Endothelial cell of umbilical vein (primary cell): Measurements from ENCODE around the gene AP4M1. TPM values are rescaled to one million over a fixed set of nuclear protein-coding genes. Genes with fewer than 3 reads are reported as not detected.

Experiments used
- BruUV-seq: library from RNA; stranded (reverse); fragments of 400-500 nt; replicated peaks from 2 replicates; lab custom pipeline; 2021; lab: Mats Ljungman, UMichigan
- CTCF ChIA-PET: fragments of 300-600, 350-600 bp; sonication (Branson Sonifier 250); formaldehyde crosslinking; loops from one replicate; lab custom pipeline; 2021; ENCODE audit warnings: antibody characterized with exemption, inconsistent platforms; lab: Charles Lee
- POLR2A ChIA-PET: fragments of 300-600, 350-600 bp; sonication (Branson Sonifier 250); formaldehyde crosslinking; loops from one replicate; lab custom pipeline; 2021; ENCODE audit warnings: antibody characterized with exemption, inconsistent platforms; lab: Charles Lee
- DNase-seq: peaks from one replicate; pipeline ENCODE4 v3.0.0-alpha.2; 2011; ENCODE audit warnings: low read depth, low spot score
- FAIRE-seq: peaks from 2 replicates; lab custom pipeline; 2011; peaks lifted over from hg19 to GRCh38; lab: Jason Lieb, UNC
- H2AFZ ChIP-seq: 2 replicates; pipeline ENCODE4 v1.6.0; 2012; ENCODE audit warnings: low read depth, low read length, control low read depth, inconsistent platforms
- H3K27ac ChIP-seq: 2 replicates; pipeline ENCODE4 v1.5.1; 2011; ENCODE audit warnings: low read depth, mild to moderate bottlenecking, control low read depth, low read length, moderate library complexity; ENCODE audit not compliant: insufficient read depth
- H3K27me3 ChIP-seq, 2 experiments: 2 replicates each; pipeline versions ENCODE4 v1.6.0 to v1.6.1; 2011; ENCODE audit warnings: low read length in 2 of 2, mixed read lengths in 1 of 2; ENCODE audit not compliant: control insufficient read depth in 2 of 2, insufficient read depth in 2 of 2
- H3K36me3 ChIP-seq, 2 experiments: 2 replicates in 1 of 2; 3 replicates in 1 of 2; pipeline ENCODE4 v1.5.1; 2011; ENCODE audit warnings: low read length in 2 of 2, mild to moderate bottlenecking in 1 of 2, moderate library complexity in 1 of 2; ENCODE audit not compliant: control insufficient read depth in 2 of 2, insufficient read depth in 2 of 2; ENCODE audit errors: extremely low read depth in 1 of 2
- H3K4me1 ChIP-seq: 3 replicates; pipeline ENCODE4 v1.5.1; 2011; ENCODE audit warnings: mild to moderate bottlenecking, low read length; ENCODE audit not compliant: control insufficient read depth, insufficient read depth; ENCODE audit errors: extremely low read depth
- H3K4me2 ChIP-seq: 2 replicates; pipeline ENCODE4 v1.6.1; 2011; ENCODE audit warnings: low read length, control low read depth, mixed read lengths; ENCODE audit not compliant: insufficient read depth
- H3K4me3 ChIP-seq, 3 experiments: fragments of 200-600 bp in 1 of 3; sonication (generic), shearing (Covaris generic) in 1 of 3; replicated peaks in 1 of 3; 2 replicates each; pipeline ENCODE4 v1.5.1; 2011 to 2016; ENCODE audit warnings: control low read depth in 3 of 3, low read length in 3 of 3, mild to moderate bottlenecking in 2 of 3, inconsistent platforms in 1 of 3, low read depth in 1 of 3, moderate library complexity in 1 of 3; ENCODE audit not compliant: insufficient read depth in 1 of 3
- H3K79me2 ChIP-seq: 2 replicates; pipeline ENCODE4 v1.6.0; 2012; ENCODE audit warnings: low read length, inconsistent platforms; ENCODE audit not compliant: control insufficient read depth, insufficient read depth
- H3K9ac ChIP-seq: replicated peaks from 2 replicates; pipeline ENCODE3; 2011; ENCODE audit warnings: low read length, control low read depth; ENCODE audit not compliant: insufficient read depth; ENCODE audit errors: extremely low read depth
- H3K9me1 ChIP-seq: replicated peaks from 3 replicates; pipeline ENCODE4 v1.6.0; 2011; ENCODE audit warnings: mild to moderate bottlenecking, low read length; ENCODE audit not compliant: control insufficient read depth, insufficient read depth; ENCODE audit errors: extremely low read depth
- H3K9me3 ChIP-seq: replicated peaks from 2 replicates; pipeline ENCODE4 v1.5.1; 2012; ENCODE audit warnings: low read length, inconsistent platforms; ENCODE audit not compliant: control insufficient read depth, insufficient read depth
- H4K20me1 ChIP-seq: replicated peaks from 2 replicates; pipeline ENCODE3; 2011; ENCODE audit warnings: mild to moderate bottlenecking, low read length; ENCODE audit not compliant: control insufficient read depth, insufficient read depth; ENCODE audit errors: extremely low read depth
- CTCF ChIP-seq, 2 donors: IDR thresholded peaks; 1 replicate in 1 of 2; 2 replicates in 1 of 2; pipeline ENCODE4 v1.5.1; 2011; ENCODE audit warnings: low read length in 2 of 2, mild to moderate bottlenecking in 2 of 2, moderate library complexity in 2 of 2, control low read depth in 1 of 2, inconsistent platforms in 1 of 2, low read depth in 1 of 2; ENCODE audit not compliant: insufficient read depth in 1 of 2; ENCODE audit errors: extremely low read depth in 1 of 2
- GATA2 ChIP-seq: IDR thresholded peaks from 2 replicates; pipeline ENCODE4 v1.7.0; 2011; ENCODE audit warnings: low read depth, mild to moderate bottlenecking, moderate library complexity, mixed read lengths, low read length; ENCODE audit not compliant: insufficient read length, insufficient read depth
- JUN ChIP-seq: IDR thresholded peaks from 2 replicates; pipeline ENCODE4 v1.6.1; 2011; ENCODE audit warnings: borderline replicate concordance, low read depth; ENCODE audit not compliant: insufficient read length, insufficient read depth
- MYC ChIP-seq: IDR thresholded peaks from one replicate; pipeline ENCODE4 v1.6.1; 2011; ENCODE audit warnings: mild to moderate bottlenecking, low read depth, low read length
- dilution Hi-C: fragments of 300-500 bp; cut with MboI; formaldehyde crosslinking; loops from one replicate; pipeline ENCODE4 v1.15.0; 2019; ENCODE audit warnings: low sequenced_read_pairs; ENCODE audit not compliant: extremely low pct_ligation_motif_present
- intact Hi-C: fragments of 100-400 bp; cut with micrococcal nuclease; formaldehyde crosslinking; loops from one replicate; pipeline ENCODE4 v1.10.0; 2022
- polyA plus RNA-seq, 4 experiments: library from polyadenylated mRNA; depleted of rRNA in 3 of 4; stranded (reverse) in 3 of 4; unstranded in 1 of 4; fragments of >200 nt; gene quantifications; 2 replicates each; pipeline versions ENCODE4 v1.2.1 to v1.2.3, GENCODE V29; 2011 to 2012; ENCODE audit warnings: missing spikeins in 1 of 4
- total RNA-seq: library from RNA; stranded (reverse); gene quantifications from 2 replicates; pipeline ENCODE4 v1.2.3, GENCODE V29; 2021
- TF ChIP-seq, protein P1 (sequence below): IDR thresholded peaks from 2 replicates; pipeline ENCODE4 v1.6.1; 2011; ENCODE audit not compliant: insufficient read depth, insufficient read length

Gene AP4M1
- total and polyA plus RNA-seq, 2 donors (not counting 3 experiments of a cell fraction or from before 2014, with no cell fraction given), result 20.5 to 27.4 TPM

DNA sequence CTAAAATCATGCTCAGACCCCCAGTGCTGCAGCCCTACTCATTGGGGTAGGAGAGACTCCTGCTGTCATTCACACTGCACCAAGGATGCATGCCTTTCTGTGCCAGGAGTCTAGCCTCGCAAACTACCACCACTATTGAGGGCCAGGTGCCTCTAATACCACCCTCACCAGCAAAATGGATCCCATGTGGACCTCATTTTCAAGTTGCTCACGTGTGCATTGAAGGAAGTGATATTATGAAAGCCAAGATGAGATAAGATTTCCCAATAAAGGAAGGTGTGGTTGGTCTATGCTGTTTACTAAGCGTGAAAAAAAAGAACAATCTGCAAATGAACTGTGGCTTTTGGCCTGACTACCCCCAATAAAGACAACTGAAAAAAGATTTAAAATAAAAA is 40.1 kb downstream of the AP4M1 start:
- BruUV-seq, result no TSS peak
- peak; percentile 42 for FAIRE-seq
- no peaks in the 10 kb centered on the region for H3K9me3 ChIP-seq
- no peaks in the 10 kb centered on the region for H3K36me3 ChIP-seq
- peaks cover 0 to 3% of the 10 kb centered on the region in 2 experiments for H3K27me3 ChIP-seq
- no peaks in the 10 kb centered on the region for H4K20me1 ChIP-seq
- H3K4me3 ChIP-seq, result no peak overlapping the region
- no peak overlapping the region for H3K4me2 ChIP-seq
- ChIA-PET POLR2A (no interaction called here), CTCF (interaction anchor here (1.1 to 1.8 kb wide), 4 partner anchors 9 to 266 kb away, joined by 3 to 14 read pairs (median 6); no protein-coding TSS in a partner anchor)
- H3K27ac ChIP-seq, result no peak overlapping the region
- no peaks in the 10 kb centered on the region for H3K9me1 ChIP-seq
- H3K9ac ChIP-seq, result no peak overlapping the region
- H3K79me2 ChIP-seq, result no peaks in the 10 kb centered on the region
- TF ChIP-seq MYC (no peak), JUN (no peak), GATA2 (no peak), CTCF (IDR thresholded peaks at IDR 0.05; ENCODE audit: extremely low read depth in 1 of 2, insufficient read depth in 1 of 2, low read depth in 1 of 2, low read length in 2 of 2) (no peak)
- TF ChIP-seq, protein P1, sequence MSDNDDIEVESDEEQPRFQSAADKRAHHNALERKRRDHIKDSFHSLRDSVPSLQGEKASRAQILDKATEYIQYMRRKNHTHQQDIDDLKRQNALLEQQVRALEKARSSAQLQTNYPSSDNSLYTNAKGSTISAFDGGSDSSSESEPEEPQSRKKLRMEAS, result no peak
- H3K4me1 ChIP-seq, result no peaks in the 10 kb centered on the region
- dilution Hi-C loops, result no loop called here
- DNase-seq, result no peak
- intact Hi-C loops, result loop anchor here (10.0 kb wide), 1 partner anchor 913 kb away; no protein-coding TSS in a partner anchor
- H2AFZ ChIP-seq, result no peak overlapping the region
